Activated naive CD8-positive, alpha-beta T cell treated with anti-CD3 and anti-CD28 coated beads for 36 hours (primary cell): Measurements from ENCODE around the gene RPS6KC1. TPM values are rescaled to one million over a fixed set of nuclear protein-coding genes. Genes with fewer than 3 reads are reported as not detected.
"Not testable (repeated sequence)": the region's sequence is repeated elsewhere in the genome, so short reads cannot be mapped to it uniquely, and the experiment has no call there.

Experiments used
- DNase-seq: peaks from one replicate; pipeline ENCODE4 v3.0.0; 2021
- H3K27ac Mint-ChIP-seq: one replicate; pipeline ENCODE4 v1.8.0; 2022; ENCODE audit warnings: mild to moderate bottlenecking, moderate library complexity, mixed read lengths
- H3K27me3 Mint-ChIP-seq: one replicate; pipeline ENCODE4 v1.8.0; 2022; ENCODE audit warnings: mild to moderate bottlenecking, mixed read lengths
- H3K36me3 Mint-ChIP-seq: one replicate; pipeline ENCODE4 v1.8.0; 2021; ENCODE audit warnings: mild to moderate bottlenecking, mixed read lengths
- H3K4me1 Mint-ChIP-seq: one replicate; pipeline ENCODE4 v1.8.0; 2021; ENCODE audit warnings: mixed read lengths
- H3K4me3 Mint-ChIP-seq: one replicate; pipeline ENCODE4 v1.8.0; 2022; ENCODE audit warnings: mild to moderate bottlenecking, moderate library complexity, mixed read lengths
- H3K9me3 Mint-ChIP-seq: one replicate; pipeline ENCODE4 v1.8.0; 2022; ENCODE audit warnings: mixed read lengths
- total RNA-seq, 2 experiments: library from RNA; stranded (reverse); gene quantifications; one replicate each; pipeline ENCODE4 v1.2.3, GENCODE V29; 2021

RPS6KC1 gene
- total RNA-seq, 2 experiments from 2014 or later, result 5.3 to 6.0 TPM

DNA sequence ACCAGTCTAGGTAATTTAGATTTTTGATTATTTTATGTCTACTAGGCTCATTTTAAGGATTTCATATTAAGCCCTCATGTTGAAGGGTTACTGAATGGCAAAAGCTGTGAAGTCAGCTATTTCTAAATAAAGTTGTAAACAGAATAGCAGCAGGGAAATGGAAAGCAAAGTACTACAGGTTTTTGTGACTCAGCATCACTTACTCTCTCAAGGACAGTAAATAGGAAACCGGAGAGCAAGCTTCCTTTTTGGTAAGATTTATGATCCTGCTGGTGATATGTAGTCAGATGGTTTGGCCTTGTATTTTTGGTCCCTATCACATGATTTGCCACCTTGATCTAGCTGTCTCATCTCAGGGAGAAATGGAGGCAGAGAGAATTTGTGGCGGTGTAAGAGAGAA, 226.0 kb downstream of the RPS6KC1 start:
- H3K4me3 Mint-ChIP-seq, result no peak overlapping the region
- H3K27ac Mint-ChIP-seq, result no peak overlapping the region
- no peaks in the 10 kb centered on the region for H3K27me3 Mint-ChIP-seq
- H3K36me3 Mint-ChIP-seq, result peaks cover 19% of the 10 kb centered on the region
- no peak for DNase-seq
- H3K4me1 Mint-ChIP-seq, result no peaks in the 10 kb centered on the region
- no peaks in the 10 kb centered on the region for H3K9me3 Mint-ChIP-seq

DNA sequence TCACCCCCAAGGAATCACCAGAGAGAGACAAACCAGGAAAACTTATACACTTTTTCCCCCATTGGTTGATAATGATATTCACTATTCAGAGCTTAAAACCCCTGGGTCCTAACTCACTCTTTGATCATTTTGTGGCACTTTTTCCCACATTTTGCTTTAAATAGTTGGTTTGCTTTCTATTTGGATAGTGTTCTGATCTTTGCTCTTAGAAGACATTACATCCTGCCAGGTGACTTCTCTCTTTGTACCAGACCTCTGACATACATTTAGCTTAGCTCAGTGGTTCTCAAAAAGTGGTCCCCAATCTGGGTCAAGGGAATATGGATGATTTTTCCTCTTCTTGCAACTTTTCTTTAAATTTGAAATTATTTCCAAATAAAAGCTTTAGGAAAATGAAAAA, 228.4 kb downstream of the RPS6KC1 start:
- no peak overlapping the region for H3K4me3 Mint-ChIP-seq
- peaks cover 9% of the 10 kb centered on the region for H3K36me3 Mint-ChIP-seq
- H3K4me1 Mint-ChIP-seq, result no peaks in the 10 kb centered on the region
- DNase-seq, result no peak
- peaks cover 7% of the 10 kb centered on the region for H3K9me3 Mint-ChIP-seq
- no peaks in the 10 kb centered on the region for H3K27me3 Mint-ChIP-seq
- no peak overlapping the region for H3K27ac Mint-ChIP-seq

DNA sequence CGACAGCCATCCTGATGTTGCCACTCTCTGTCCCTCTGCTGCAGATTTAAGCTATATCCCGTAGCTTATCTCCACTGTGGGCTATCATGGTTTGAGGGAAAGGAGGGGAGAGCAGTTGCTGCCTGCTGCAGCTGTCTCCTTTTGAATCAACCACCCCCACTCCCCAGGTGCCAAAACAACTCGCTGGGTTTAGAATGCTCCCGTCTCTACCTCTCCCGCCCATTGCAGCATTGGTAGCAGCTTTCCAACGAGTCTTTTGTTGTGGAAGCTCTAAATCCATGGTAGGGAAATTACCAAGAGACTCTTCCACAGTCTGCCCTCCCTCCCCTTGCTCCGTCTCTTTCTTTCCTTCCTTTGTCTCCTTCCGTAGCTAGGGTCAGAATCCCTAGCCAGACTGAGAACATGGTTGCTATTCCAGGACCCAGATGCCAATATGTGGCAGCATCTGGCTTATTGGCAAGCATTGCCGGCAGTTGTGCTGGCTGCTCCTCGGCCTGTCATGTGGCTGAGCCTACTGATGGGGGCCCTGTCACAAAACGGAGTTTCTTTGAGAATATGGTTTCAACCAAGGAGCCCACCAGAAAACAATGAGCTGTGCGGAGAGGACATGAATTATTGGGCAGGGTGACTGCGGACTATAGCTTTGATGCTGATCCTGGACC, 230.7 kb downstream of the RPS6KC1 start:
- Mint-ChIP-seq H3K4me3 (no peak overlapping the region), H3K4me1 (no peaks in the 10 kb centered on the region), H3K27ac (no peak overlapping the region), H3K27me3 (no peaks in the 10 kb centered on the region), H3K36me3 (peaks cover 4% of the 10 kb centered on the region), H3K9me3 (peaks cover 7% of the 10 kb centered on the region)
- no peak for DNase-seq

DNA sequence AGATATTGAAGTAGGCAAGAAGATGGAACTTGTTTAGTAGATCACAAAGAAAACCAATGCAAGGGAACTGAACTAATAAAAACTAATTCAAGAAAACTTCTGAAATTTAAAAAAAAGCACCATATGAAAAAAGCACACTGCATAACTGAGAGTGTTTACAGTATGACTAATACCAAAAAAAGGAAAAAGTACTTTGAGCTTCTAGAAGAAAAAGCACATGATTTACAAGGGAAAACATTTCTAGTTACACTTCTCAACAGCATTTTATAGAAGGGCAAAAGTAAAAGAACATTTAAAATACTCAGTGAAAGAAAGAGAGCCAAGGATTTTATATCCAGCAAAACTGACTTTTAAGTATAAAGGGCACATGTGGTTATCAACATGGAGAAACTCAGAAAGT, 233.6 kb downstream of the RPS6KC1 start:
- no peak for DNase-seq
- Mint-ChIP-seq H3K4me1 (no peaks in the 10 kb centered on the region), H3K4me3 (no peak overlapping the region), H3K27ac (no peak overlapping the region), H3K9me3 (peaks cover 7% of the 10 kb centered on the region), H3K36me3 (peaks cover 4% of the 10 kb centered on the region), H3K27me3 (no peaks in the 10 kb centered on the region)

DNA sequence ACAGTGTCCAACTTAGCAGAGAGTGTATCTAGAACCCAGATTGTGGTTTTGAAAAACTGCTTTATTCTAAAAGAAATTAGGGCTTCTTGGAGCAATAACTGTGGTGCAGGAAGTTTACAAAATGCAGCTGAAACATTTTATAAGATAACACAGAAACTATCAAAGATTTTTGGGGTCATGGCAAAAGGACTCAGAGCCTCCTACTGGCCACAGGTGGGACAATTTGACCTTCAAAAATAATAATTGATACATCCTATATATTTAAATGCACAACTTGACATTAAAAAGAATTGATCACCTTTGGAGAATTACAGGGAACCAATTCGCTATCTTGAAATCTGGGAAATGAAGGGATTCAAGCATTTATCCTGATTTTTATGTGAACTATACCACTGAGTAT, 235.2 kb downstream of the RPS6KC1 start:
- H3K27me3 Mint-ChIP-seq, result no peaks in the 10 kb centered on the region
- H3K9me3 Mint-ChIP-seq, result peaks cover 7% of the 10 kb centered on the region
- H3K4me1 Mint-ChIP-seq, result no peaks in the 10 kb centered on the region
- DNase-seq, result no peak
- H3K4me3 Mint-ChIP-seq, result no peak overlapping the region
- H3K27ac Mint-ChIP-seq, result no peak overlapping the region
- peaks cover 4% of the 10 kb centered on the region for H3K36me3 Mint-ChIP-seq

DNA sequence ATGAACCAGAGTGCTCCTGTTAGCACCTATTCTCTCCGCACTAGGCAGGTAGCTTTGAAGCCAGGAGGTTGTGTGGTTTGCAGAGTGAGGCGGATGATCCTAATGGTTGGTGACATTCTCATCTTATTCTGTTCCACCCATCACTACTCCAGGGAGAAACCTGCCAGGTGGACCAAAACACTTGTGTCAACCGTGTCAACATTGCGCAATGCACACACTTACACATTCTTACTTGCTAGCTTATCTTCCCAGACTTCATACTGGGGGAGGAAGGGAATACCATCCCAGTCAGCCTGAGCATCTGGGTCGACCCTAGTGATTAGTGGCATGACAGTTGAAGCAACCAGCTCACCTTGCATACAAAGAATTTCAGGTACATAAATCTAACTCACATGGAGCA, 236.9 kb downstream of the RPS6KC1 start:
- Mint-ChIP-seq H3K4me1 (no peaks in the 10 kb centered on the region), H3K27ac (no peak overlapping the region), H3K9me3 (peaks cover 7% of the 10 kb centered on the region), H3K4me3 (no peak overlapping the region), H3K36me3 (peaks cover 1% of the 10 kb centered on the region), H3K27me3 (no peaks in the 10 kb centered on the region)
- no peak for DNase-seq

DNA sequence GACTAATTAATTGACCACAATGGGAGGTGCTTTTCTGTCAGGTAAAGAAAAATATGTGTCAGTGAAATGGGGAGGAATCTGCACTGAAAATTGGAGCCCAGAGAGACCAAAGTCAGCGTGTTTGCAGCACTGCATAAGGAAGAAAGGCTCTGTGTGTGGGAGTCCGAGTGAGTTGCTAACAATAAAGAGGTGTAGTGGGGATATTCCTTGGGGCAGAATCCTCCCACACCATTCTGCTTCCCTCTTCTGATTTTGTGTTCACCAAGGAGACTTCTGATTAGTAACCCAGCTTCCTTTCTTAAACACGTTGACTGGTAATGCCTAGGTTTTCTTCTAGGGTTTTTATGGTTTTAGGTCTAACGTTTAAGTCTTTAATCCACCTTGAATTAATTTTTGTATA, 240.5 kb downstream of the RPS6KC1 start:
- H3K4me3 Mint-ChIP-seq, result no peak overlapping the region
- no peak for DNase-seq
- H3K9me3 Mint-ChIP-seq, result peaks cover 10% of the 10 kb centered on the region
- H3K36me3 Mint-ChIP-seq, result peaks cover 5% of the 10 kb centered on the region
- H3K27me3 Mint-ChIP-seq, result peaks cover 3% of the 10 kb centered on the region
- H3K4me1 Mint-ChIP-seq, result no peaks in the 10 kb centered on the region
- no peak overlapping the region for H3K27ac Mint-ChIP-seq

DNA sequence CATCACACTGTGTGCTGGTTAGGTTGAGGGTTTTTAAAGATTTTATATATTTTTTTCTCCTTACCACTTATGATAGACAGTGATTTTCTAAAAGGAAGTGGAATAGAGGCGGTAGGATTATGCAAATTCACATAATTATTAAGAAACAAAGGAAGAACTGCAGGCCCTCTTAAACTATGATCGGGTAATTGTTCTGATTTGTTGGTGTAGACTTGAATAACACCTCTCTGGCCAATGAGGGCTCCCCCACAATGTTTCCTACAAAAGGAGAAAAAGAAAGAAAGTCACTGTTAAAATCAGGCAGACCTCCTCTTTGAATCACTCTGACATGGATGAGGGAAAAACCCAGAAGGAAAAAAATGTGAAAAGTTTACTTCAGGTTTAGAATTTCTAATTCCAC, 241.6 kb downstream of the RPS6KC1 start:
- Mint-ChIP-seq H3K27me3 (peaks cover 3% of the 10 kb centered on the region), H3K9me3 (peaks cover 12% of the 10 kb centered on the region), H3K36me3 (peaks cover 5% of the 10 kb centered on the region), H3K4me3 (no peak overlapping the region), H3K27ac (no peak overlapping the region), H3K4me1 (no peaks in the 10 kb centered on the region)
- DNase-seq, result no peak

DNA sequence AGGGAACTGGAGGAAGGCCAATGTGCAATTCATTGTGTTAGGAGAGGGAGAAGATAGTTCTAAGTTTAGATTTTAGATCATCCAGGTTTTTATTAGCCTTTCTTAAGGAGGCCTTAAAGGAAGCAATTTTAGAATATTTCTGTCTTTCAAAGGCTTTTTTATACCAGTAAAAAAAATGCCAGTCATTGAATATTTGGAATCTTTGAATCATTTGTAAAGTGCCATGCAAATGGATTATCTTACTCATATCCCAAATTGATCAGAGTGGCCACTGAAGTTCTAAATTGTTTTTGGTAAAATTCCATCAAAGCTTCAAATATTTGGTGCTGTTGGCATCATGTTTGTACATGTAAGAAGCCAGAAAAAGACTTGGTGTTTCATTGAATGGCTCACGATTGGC, 244.8 kb downstream of the RPS6KC1 start:
- Mint-ChIP-seq H3K27me3 (peaks cover 3% of the 10 kb centered on the region), H3K36me3 (peaks cover 7% of the 10 kb centered on the region), H3K4me3 (no peak overlapping the region), H3K27ac (no peak overlapping the region), H3K9me3 (peaks cover 16% of the 10 kb centered on the region), H3K4me1 (no peaks in the 10 kb centered on the region)
- no peak for DNase-seq

DNA sequence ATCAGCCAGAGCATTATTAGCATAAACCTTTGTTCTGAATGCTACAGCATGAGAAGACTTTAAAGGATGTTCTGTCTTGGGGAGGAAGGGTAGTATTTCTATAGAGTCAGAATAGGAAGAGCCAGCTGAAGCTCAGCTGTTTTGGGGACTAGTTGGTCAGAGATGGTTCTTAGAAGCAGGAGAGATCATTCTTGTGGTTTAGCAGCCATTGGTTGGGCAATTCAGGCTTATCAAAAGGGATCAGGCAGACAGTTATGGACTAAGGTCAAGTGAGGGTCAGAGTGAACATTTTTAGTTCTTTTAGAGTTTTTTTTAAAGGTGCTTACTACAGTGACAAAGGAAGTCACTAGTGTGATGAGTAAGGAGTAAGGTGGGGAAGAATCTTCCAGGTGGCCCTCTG, 245.5 kb downstream of the RPS6KC1 start:
- Mint-ChIP-seq H3K4me3 (no peak overlapping the region), H3K36me3 (peaks cover 7% of the 10 kb centered on the region), H3K4me1 (no peaks in the 10 kb centered on the region)

DNA sequence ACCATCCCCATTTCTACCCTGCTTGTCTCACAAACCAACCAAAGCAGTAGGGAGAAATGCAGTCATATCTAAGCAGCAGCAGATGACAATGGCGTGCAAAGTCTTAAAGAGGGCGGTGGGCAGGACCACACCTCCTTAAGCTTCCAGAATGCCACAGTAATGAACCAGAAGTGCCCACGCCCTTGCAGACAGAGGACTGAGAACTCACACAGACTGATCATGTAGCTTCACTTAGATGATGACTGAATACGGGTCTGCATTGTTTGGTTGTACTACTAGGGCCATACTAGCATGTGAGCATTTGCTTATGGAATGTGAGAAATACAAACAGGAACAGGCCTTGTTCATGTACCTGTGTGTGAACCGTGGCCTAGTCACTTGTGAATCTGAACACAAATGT, 246.0 kb downstream of the RPS6KC1 start:
- Mint-ChIP-seq H3K4me3 (no peak overlapping the region), H3K27me3 (peaks cover 3% of the 10 kb centered on the region), H3K4me1 (no peaks in the 10 kb centered on the region), H3K36me3 (peaks cover 7% of the 10 kb centered on the region), H3K27ac (no peak overlapping the region), H3K9me3 (peaks cover 18% of the 10 kb centered on the region)
- DNase-seq, result no peak

More for the DNA sequence above, 245.5 kb downstream of the RPS6KC1 start:
- Mint-ChIP-seq H3K27me3 (peaks cover 3% of the 10 kb centered on the region), H3K9me3 (peaks cover 18% of the 10 kb centered on the region), H3K27ac (no peak overlapping the region)
- DNase-seq, result no peak

DNA sequence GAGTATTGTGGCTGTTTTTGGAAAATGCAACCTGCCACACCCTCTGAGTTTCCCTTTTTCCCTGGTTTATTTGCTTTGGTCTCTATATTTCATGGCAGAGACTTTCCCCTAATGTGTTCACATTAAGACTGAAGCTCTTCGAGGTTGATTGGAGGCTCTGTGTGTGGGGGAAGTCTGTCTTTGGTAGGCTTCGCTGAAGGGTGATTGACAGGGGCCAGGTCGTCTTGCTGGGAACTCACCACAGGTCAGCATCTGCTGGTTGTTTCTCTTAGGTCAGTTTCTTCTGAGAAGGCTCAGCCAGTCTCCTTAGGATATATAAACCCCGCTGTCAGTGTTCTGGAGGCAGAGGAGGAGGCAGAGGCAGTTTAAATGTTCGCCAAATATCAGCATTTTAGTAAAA, 249.4 kb downstream of the RPS6KC1 start:
- no peak overlapping the region for H3K27ac Mint-ChIP-seq
- peaks cover 13% of the 10 kb centered on the region for H3K9me3 Mint-ChIP-seq
- peaks cover 6% of the 10 kb centered on the region for H3K36me3 Mint-ChIP-seq
- no peak for DNase-seq
- no peaks in the 10 kb centered on the region for H3K4me1 Mint-ChIP-seq
- peaks cover 3% of the 10 kb centered on the region for H3K27me3 Mint-ChIP-seq
- H3K4me3 Mint-ChIP-seq, result no peak overlapping the region

DNA sequence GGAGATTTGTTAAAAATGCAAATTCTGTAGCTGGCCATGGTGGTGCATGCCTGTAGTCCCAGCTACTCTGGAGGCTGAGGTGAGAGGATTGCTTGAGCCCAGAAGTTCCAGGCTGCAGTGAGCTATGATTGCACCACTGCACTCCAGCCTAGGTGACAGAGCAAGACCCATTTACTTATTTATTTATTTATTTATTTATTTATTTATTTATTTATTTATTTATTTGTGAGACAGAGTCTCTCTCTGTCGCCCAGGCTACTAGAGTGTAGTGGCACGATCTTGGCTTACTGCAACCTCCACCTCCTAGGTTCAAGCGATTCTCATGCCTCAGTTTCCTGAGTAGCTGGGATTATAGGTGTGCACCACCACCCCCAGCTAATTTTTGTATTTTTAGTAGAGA, 250.5 kb downstream of the RPS6KC1 start:
- not testable (repeated sequence) for H3K27me3 Mint-ChIP-seq, H3K36me3 Mint-ChIP-seq, H3K27ac Mint-ChIP-seq, H3K4me1 Mint-ChIP-seq, H3K4me3 Mint-ChIP-seq, DNase-seq, H3K9me3 Mint-ChIP-seq

DNA sequence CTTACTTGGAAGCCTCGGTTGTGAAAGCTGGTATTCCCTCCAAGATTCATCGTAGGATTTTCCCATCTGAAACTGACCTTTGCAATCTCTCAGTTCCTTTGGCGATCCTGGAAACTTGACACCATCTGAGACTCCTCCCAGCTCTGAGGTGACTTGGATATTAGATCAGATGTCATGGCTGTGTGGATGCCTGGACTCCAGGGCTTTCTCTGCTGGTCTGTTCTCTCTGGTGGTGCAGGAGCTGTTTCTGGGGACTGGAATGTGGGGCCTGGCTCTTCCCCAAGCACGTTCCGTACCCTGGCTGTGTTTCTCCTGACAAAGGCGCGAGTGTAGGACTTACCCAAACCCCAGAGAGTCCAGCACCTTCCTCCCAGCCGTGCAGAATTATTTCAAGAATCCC, 252.2 kb downstream of the RPS6KC1 start:
- H3K4me1 Mint-ChIP-seq, result no peaks in the 10 kb centered on the region
- H3K27ac Mint-ChIP-seq, result no peak overlapping the region
- peaks cover 6% of the 10 kb centered on the region for H3K9me3 Mint-ChIP-seq
- H3K36me3 Mint-ChIP-seq, result no peaks in the 10 kb centered on the region
- H3K27me3 Mint-ChIP-seq, result no peaks in the 10 kb centered on the region
- DNase-seq, result no peak
- no peak overlapping the region for H3K4me3 Mint-ChIP-seq

DNA sequence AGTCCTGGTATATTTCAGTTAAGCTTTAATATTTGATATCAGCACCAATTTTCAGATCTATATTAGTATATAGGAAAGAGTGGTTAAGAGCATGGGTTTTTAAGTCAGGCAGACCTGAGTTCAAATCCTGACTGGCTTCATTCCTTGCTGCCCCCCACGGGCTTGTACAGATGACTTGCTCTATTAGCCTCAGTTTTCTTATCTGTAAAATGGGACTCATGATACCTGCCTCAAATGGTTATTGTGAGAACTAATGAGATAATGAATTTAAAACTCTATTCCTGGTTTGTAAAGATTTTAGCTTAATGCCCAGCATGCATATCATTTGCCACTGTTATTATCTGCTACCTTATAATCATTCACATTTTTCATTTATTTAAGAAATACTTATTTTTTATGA, 264.5 kb downstream of the RPS6KC1 start:
- DNase-seq, result no peak
- H3K27me3 Mint-ChIP-seq, result peaks cover 10% of the 10 kb centered on the region

DNA sequence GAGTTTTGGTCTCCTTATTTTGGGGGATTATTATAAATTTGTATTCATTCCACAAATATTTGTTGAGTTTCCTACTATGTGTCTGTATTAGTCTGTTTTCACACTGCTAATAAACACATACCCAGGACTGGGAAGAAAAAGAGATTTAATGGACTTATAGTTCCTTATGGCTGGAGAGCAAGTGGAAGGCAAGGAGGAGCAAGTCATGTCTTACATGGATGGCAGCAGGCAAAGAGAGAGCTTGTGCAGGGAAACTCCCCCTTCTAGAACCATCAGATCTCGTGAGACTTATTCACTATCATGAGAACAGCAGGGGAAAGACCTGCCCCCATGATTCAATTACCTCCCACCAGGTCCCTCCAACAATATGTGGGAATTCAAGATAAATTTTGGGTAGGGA, 267.4 kb downstream of the RPS6KC1 start:
- H3K27ac Mint-ChIP-seq, H3K4me3 Mint-ChIP-seq, H3K36me3 Mint-ChIP-seq, H3K9me3 Mint-ChIP-seq, DNase-seq, H3K4me1 Mint-ChIP-seq: not testable (repeated sequence)
- peaks cover 10% of the 10 kb centered on the region for H3K27me3 Mint-ChIP-seq

More for the DNA sequence above, 264.5 kb downstream of the RPS6KC1 start:
- H3K9me3 Mint-ChIP-seq, result peaks cover 5% of the 10 kb centered on the region
- H3K27ac Mint-ChIP-seq, result no peak overlapping the region
- no peaks in the 10 kb centered on the region for H3K4me1 Mint-ChIP-seq
- no peaks in the 10 kb centered on the region for H3K36me3 Mint-ChIP-seq
- no peak overlapping the region for H3K4me3 Mint-ChIP-seq
